Calu3 (cell line): ENCODE data around the gene IGSF9B. TPM values are rescaled to one million over a fixed set of nuclear protein-coding genes. Genes with fewer than 3 reads are reported as not detected.

ENCODE experiments used
- BruUV-seq: library from RNA; stranded (reverse); fragments of 400-500 nt; replicated peaks from 2 replicates; lab custom pipeline; 2021; lab: Mats Ljungman, UMichigan
- CTCF ChIA-PET: fragments of 300-600 bp; sonication (Branson Sonifier 250); formaldehyde crosslinking; loops from one replicate; lab custom pipeline; 2022; ENCODE audit warnings: antibody characterized with exemption; lab: Charles Lee
- DNase-seq: peaks from one replicate; pipeline ENCODE4 v3.0.0; 2022
- H3K27ac Mint-ChIP-seq: one replicate; pipeline ENCODE4 v1.8.0; 2022; ENCODE audit warnings: mixed read lengths; ENCODE audit not compliant: unreplicated experiment
- H3K27me3 Mint-ChIP-seq: one replicate; pipeline ENCODE4 v1.8.0; 2022; ENCODE audit warnings: mixed read lengths; ENCODE audit not compliant: unreplicated experiment
- H3K36me3 Mint-ChIP-seq: one replicate; pipeline ENCODE4 v1.8.0; 2022; ENCODE audit warnings: mild to moderate bottlenecking, moderate library complexity, mixed read lengths; ENCODE audit not compliant: insufficient read depth, unreplicated experiment
- H3K4me1 Mint-ChIP-seq: one replicate; pipeline ENCODE4 v1.8.0; 2022; ENCODE audit warnings: mild to moderate bottlenecking, low read depth, mixed read lengths; ENCODE audit not compliant: unreplicated experiment
- H3K4me3 Mint-ChIP-seq: one replicate; pipeline ENCODE4 v1.8.0; 2022; ENCODE audit warnings: mild to moderate bottlenecking, low read depth, moderate library complexity, mixed read lengths; ENCODE audit not compliant: unreplicated experiment
- H3K9me3 Mint-ChIP-seq: one replicate; pipeline ENCODE4 v1.8.0; 2022; ENCODE audit warnings: low read depth, mixed read lengths; ENCODE audit not compliant: unreplicated experiment
- intact Hi-C: fragments of 100-400 bp; cut with micrococcal nuclease; formaldehyde crosslinking; loops from one replicate; pipeline ENCODE4 v1.10.0; 2022; ENCODE audit not compliant: unreplicated experiment
- total RNA-seq: library from RNA; stranded (reverse); gene quantifications from 2 replicates; pipeline ENCODE4 v1.2.3, GENCODE V29; 2022
- TF ChIP-seq, protein P1 (sequence below): fragments of 200-600 bp; IDR thresholded peaks from one replicate; pipeline ENCODE4 v1.8.0; 2022; ENCODE audit warnings: antibody characterized with exemption; ENCODE audit not compliant: unreplicated experiment

The IGSF9B gene
- total RNA-seq, 1 experiment from 2014 or later: 13.2 TPM

DNA sequence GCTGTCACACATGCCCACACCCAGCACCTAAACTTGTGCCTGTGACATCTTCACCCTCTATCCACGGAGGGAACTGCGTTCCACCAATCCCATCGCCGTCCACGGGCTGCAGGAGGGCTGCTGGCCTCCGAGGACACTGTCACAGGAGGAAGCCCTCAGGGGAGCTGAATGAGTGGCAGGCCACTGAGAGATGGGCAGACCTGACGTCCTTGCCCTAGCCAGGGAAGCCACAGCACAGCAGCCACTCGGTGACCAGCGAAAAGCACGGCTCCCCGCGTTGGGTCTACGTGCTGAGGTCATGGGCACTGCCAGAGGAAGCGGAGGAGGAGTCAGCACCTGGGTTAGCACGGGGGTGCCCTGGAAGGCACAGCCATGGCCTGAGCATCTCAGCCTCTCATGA is 50.5 kb downstream of the IGSF9B start:
- H3K4me1 Mint-ChIP-seq: no peaks in the 10 kb centered on the region
- no TSS peak for BruUV-seq
- H3K27me3 Mint-ChIP-seq: no peaks in the 10 kb centered on the region
- no peaks in the 10 kb centered on the region for H3K36me3 Mint-ChIP-seq
- CTCF ChIA-PET: no interaction called here
- H3K9me3 Mint-ChIP-seq: no peaks in the 10 kb centered on the region
- intact Hi-C loops: no loop called here
- H3K4me3 Mint-ChIP-seq: no peak overlapping the region
- no peak overlapping the region for H3K27ac Mint-ChIP-seq
- TF ChIP-seq, protein P1, sequence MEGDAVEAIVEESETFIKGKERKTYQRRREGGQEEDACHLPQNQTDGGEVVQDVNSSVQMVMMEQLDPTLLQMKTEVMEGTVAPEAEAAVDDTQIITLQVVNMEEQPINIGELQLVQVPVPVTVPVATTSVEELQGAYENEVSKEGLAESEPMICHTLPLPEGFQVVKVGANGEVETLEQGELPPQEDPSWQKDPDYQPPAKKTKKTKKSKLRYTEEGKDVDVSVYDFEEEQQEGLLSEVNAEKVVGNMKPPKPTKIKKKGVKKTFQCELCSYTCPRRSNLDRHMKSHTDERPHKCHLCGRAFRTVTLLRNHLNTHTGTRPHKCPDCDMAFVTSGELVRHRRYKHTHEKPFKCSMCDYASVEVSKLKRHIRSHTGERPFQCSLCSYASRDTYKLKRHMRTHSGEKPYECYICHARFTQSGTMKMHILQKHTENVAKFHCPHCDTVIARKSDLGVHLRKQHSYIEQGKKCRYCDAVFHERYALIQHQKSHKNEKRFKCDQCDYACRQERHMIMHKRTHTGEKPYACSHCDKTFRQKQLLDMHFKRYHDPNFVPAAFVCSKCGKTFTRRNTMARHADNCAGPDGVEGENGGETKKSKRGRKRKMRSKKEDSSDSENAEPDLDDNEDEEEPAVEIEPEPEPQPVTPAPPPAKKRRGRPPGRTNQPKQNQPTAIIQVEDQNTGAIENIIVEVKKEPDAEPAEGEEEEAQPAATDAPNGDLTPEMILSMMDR: no peak
- no peak for DNase-seq

DNA sequence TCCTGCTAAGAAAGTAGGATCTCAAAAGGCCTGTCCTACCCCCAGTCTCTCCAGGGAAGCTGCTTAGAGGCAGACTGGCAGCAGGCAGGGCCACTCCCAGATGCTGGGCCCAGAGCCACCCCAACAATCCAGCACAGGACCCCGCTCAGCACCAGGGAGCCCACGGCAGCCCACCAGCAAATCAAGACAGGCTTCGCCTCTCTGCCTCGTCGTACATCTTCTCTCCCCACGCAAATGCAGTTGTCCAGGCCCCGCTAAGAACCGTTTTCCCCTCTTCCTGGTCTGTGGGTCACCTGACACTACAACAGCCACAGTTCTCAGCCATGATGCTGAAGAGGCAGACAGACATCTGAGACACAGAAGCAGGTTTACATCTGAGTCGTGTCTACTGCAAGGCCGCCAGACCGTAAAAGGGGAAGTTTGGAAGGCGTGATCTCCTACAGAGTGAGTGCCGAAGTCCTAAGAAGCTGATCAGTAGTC is 51.1 kb downstream of the IGSF9B start:
- no peaks in the 10 kb centered on the region for H3K9me3 Mint-ChIP-seq
- no peaks in the 10 kb centered on the region for H3K4me1 Mint-ChIP-seq
- H3K27ac Mint-ChIP-seq: no peak overlapping the region
- DNase-seq: no peak
- no TSS peak for BruUV-seq
- no peak overlapping the region for H3K4me3 Mint-ChIP-seq
- TF ChIP-seq, protein P1: no peak
- H3K36me3 Mint-ChIP-seq: no peaks in the 10 kb centered on the region
- CTCF ChIA-PET: no interaction called here
- intact Hi-C loops: no loop called here
- H3K27me3 Mint-ChIP-seq: no peaks in the 10 kb centered on the region

DNA sequence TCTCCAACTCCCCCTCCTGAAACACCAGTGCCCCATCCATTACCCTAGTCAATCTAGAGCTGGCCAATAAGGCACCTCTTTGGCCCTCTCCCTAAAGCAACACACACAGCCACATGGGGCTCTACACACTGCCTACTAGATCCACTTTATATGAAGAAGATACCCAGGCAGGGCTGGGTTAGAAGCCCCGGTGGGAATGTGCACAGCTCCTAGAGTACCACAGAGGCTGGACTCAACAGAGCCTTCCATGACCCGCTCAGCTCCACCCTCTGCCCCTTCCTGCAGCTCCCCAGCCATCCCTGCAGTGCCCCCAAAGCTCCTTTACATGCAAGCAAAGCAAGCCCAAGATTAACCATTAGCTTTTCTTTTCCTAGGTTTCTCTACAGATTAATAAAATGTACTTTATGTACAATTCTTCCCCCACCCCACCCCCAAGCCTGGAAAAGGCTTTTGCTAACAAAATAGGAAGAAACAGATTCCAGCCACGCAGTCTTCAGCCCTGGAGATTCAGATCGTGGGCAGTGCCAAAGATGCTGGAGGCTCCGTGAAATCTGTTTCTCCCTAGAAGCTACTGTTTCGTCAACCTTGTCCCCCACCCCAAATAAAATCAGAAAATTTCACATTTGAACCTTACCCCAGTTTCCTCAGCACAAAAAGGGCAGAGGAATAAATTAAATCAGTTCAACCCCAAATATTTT is 51.8 kb downstream of the IGSF9B start:
- no TSS peak for BruUV-seq
- H3K27ac Mint-ChIP-seq: no peak overlapping the region
- H3K36me3 Mint-ChIP-seq: no peaks in the 10 kb centered on the region
- no peaks in the 10 kb centered on the region for H3K9me3 Mint-ChIP-seq
- TF ChIP-seq, protein P1: no peak
- no peak overlapping the region for H3K4me3 Mint-ChIP-seq
- intact Hi-C loops: no loop called here
- H3K27me3 Mint-ChIP-seq: no peaks in the 10 kb centered on the region
- no peaks in the 10 kb centered on the region for H3K4me1 Mint-ChIP-seq
- CTCF ChIA-PET: no interaction called here
- no peak for DNase-seq

DNA sequence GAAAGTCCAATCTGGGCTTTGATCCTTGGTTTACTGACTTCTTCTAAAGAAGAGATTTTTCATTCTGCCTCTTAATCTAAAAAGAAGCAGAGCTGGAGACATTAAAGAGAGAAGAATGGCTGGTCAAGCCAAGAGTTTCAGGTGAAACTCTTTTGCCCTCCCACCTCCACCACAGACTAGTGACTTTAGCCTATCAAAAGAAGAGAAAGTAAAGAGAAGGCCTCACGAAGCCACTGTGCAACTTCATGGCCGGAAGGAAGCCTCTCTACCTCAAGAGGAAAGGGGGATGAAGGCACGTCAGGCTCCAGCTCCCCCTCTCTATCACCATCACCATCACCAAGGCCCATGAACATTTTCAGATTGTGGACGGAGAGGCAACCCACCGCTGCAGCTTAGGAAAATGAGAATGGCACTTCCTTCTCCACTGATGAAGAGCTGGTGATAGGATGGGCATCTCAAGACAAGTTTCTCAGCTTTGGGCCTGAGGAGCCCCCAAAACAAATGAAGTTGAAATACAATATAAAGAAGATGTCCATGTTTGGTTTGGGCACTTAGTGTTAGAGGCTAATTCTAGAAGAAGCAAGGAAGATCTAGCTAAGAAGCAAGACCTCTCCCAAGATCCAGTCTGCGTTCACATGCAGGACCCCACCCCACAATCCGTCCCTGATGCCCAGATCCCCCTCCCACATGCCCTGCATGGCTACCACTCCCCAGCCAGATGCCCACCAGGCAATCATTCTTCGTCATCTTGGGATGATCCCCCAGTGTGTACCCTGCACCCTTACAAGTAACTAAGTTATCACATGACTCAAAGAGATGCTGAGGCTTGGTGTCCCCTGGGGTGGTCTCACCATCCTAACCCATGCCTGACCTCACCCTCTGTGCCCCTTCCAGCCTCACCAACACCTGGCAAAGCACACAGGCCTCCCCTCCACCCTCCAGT is 52.6 kb downstream of the IGSF9B start:
- CTCF ChIA-PET: no interaction called here
- H3K9me3 Mint-ChIP-seq: no peaks in the 10 kb centered on the region
- no peak overlapping the region for H3K27ac Mint-ChIP-seq
- no TSS peak for BruUV-seq
- TF ChIP-seq, protein P1: no peak
- intact Hi-C loops: no loop called here
- no peak overlapping the region for H3K4me3 Mint-ChIP-seq
- no peaks in the 10 kb centered on the region for H3K4me1 Mint-ChIP-seq
- no peaks in the 10 kb centered on the region for H3K36me3 Mint-ChIP-seq
- no peaks in the 10 kb centered on the region for H3K27me3 Mint-ChIP-seq
- no peak for DNase-seq
